KG1 (cell line): ENCODE results near the gene FNTB.
"Not testable (repeated sequence)": the region's sequence is repeated elsewhere in the genome, so short reads cannot be mapped to it uniquely, and the experiment has no call there.

Experiments
- DNase-seq: peaks from one replicate; lab custom pipeline; 2025; lab: John Stamatoyannopoulos, UW

Gene FNTB

DNA sequence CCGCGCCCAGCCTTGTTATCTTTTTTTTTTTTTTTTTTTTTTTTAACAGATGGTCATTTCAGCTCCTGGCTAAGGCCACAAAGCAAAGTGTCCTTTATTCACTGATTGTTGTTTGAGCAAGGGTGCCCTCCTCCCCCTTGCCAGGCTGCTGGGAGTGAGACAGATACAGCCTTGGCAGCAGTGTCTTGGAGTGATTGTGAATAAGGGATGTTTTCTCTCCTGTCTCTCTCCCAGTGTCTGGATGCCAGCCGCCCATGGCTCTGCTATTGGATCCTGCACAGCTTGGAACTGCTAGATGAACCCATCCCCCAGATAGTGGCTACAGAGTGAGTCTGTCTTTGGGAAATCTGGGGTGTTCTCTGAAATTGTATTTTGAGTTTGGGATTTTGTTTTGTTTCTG, 28.7 kb downstream of the FNTB start:
- no peak for DNase-seq

DNA sequence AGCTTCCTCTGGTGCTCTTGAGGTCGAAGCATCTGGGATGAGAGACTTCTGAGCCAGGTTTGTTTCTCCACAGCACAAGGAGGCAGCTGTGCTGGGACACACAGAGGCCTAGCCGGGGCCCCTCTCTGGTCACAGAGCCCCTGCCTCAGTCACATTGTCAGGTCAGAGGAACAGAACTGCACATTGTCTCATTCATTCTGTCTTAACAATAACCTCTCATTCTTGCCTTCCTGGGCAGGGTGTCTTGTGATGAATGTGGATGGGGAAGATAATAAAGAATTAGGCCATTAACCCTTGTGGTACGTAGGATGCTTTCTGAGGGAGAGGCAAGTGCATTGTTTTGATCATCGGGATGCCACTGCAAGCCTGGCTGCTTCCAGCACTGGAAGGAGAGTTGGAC, 29.8 kb downstream of the FNTB start:
- no peak for DNase-seq

DNA sequence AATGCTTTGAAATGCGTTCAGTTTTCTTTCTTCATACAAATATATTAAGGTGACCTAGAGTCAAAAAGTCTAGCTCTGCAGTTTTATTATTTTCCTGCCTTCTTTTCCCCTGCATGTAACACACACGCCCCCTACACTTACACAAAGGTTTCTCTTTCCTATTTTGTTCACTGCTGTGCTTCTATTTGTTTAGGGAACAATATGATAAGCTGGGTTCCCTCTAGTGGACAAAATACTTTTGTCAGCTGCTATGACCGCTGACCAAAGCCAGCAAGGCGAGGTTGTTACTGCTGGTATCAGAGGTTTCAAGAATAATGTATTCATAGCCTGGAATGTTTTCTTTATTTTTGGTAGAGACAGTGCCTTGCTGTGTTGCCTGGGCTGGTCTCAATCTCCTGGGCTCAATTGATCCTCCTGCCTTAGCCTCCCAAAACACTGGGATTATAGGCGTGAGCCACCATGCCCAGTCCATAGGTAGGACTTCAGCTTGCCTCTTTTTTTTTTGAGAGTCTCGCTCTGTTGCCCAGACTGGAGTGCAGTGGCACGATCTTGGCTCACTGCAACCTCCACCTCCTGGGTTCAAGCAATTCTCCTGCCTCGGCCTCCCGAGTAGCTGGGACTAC, 33.4 kb downstream of the FNTB start:
- no peak for DNase-seq

DNA sequence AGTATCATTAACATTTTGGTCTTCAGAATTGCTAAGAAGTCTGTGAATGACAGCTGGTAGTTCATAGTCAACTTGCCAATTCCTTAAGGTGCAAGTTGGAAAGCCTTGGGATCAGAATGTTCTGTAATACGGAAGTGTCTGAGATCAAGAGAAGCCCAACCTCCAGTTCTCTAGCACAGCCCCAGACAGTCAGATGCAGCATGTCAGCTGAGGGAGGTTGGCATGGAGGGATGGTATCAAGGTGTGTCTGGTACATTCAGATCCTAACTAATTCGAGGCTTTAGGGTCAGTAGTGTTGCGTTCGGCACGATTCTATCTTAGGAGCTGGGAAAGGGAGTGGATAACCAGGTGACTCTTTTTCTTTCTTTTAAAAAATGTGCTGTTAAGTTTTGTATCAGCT, 38.3 kb downstream of the FNTB start:
- no peak for DNase-seq

DNA sequence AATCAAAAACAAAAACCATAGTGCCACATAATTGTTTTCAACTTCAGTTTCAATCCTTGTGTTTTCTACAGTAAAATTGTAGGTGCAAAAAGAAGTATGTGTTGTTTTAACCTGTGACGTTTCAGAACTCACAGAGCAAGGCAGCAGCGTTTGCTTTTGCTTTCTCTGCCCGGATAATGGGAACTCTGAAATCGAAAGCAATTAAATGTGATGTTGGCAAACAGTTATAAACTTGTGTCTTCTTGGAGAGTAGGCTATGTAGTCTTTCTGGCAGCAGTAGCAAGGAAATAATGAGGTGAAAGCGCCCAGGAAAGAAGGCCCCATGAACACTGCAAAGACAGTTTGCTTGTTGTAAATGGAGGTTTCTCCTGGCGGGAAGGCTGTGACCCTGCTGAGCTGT, 39.1 kb downstream of the FNTB start:
- no peak for DNase-seq

DNA sequence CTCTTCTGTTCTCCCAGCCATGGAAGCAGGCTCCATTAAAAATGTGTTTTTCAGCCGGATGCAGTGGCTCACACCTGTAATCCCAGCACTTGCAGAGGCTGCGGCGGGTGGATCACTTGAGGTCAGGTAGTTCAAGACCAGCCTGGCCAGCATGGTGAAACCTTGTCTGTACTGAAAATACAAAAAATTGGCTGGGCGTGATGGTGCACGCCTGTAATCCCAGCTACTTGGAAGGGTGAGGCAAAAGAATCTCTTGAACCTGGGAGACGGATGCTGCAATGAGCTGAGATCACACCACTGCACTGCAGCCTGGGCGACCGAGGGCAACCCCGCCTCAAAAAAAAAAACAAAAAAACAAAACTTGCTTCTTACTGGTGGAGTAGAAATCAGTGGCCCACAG, 39.8 kb downstream of the FNTB start:
- no peak for DNase-seq

DNA sequence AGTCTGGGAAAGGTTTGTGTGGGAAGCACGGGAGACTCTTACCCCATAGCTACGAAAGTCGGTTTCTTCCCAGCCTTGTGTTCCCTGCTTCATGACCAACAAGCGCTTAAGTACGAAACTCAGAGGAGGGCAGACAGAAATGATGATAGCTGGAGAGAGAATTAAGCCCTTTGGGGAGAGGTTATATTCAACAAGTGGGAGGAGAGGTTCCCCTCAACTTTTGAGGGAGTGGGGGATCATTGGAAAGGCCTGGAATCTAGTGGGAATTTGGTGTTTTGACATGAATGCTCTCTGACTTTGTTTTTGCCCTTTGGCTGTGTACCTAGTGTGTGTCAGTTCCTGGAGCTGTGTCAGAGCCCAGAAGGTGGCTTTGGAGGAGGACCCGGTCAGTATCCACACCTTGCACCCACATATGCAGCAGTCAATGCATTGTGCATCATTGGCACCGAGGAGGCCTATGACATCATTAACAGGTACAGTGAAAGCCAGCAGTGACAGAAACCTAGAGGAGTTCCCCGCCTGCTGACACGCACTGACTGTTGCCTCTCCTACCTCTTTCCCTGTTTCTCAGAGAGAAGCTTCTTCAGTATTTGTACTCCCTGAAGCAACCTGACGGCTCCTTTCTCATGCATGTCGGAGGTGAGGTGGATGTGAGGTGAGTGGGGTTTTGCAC, 40.6 kb downstream of the FNTB start:
- DNase-seq: no peak

DNA sequence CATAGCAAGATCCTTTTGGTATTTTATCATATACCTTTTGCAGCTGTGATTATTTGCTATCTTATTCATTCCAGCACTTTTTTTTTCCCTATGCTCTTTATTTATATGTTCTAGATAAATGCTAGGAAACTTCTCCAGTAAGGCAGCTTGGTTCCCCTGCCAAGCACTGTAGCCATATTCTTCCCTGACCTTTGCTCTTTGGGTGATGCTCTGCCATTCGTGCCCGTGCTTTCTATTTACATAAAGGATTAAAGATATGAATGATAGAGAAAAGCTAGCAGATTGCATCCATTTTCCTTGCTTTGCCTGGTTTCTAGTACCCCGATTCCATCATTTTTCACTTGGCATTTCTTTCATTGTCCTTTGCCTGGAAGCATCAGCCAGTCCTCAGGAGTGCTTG, 42.2 kb downstream of the FNTB start:
- DNase-seq: no peak

DNA sequence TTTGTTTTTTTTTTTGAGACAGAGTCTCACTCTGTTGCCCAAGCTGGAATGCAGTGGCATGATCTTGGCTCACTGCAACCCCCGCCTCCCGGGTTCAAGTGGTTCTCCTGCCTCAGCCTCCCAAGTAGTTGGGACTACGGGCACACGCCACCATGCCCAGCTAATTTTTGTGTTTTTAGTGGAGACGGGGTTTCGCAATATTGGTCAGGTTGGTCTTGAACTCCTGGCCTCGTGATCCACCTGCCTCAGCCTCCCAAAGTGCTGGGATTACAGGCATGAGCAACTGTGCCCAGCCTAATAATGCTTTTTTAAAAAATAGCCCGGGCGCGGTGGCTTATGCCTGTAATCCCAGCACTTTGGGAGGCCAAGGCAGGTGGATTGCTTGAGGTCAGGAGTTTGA, 44.6 kb downstream of the FNTB start:
- not testable (repeated sequence) for DNase-seq

DNA sequence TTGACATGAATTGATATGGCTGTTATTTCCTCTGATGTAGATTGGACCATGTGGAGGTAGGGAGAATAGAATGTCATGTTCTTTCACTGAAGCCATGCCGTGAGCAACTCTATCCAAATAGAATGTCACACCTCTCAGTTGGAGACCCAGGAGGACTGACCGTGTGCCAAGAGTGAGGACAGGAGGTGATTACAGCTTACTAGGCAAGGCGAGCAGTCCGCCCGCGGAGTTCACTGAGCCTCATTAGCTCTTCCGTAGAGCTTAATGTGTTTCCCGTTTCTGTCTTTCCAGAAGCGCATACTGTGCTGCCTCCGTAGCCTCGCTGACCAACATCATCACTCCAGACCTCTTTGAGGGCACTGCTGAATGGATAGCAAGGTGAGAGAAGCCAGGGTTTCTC, 45.6 kb downstream of the FNTB start:
- DNase-seq: no peak

DNA sequence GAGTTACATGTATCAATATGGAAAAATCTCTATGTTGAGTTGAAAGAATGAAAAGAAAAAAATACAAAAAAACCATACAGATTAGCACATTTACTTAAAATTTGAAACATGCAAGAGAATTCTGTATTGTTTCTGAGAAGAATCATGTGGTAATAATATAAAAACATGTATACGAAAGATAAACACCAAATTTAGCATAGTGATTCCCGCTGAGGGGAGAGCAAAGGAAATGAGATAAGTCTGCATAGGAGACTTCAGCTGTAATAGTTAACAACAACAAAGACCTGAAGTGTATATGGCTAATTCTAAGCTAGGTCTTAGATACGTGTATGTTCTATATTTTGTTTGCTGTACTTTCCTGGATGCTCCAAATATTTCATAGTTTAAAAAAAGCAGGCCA, 46.5 kb downstream of the FNTB start:
- no peak for DNase-seq

DNA sequence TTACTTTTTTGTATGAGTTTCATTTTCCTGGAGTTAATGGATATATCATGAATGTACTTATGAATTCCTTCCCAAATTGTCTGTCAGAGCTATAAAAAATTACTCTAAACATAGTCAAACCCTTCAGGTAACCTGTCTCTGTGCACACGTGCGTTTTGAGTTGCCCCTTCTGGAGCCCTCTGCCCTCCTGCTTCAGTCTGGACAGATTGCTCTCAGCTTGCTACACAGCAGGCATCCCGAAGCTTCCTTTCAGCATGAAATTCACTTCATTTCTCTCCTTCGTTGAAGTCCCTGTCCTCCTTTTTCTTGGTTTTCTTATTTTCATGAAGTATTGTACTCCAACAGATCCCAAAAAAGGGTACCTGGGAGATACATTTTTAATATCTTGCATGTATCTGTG, 47.3 kb downstream of the FNTB start:
- DNase-seq: no peak

DNA sequence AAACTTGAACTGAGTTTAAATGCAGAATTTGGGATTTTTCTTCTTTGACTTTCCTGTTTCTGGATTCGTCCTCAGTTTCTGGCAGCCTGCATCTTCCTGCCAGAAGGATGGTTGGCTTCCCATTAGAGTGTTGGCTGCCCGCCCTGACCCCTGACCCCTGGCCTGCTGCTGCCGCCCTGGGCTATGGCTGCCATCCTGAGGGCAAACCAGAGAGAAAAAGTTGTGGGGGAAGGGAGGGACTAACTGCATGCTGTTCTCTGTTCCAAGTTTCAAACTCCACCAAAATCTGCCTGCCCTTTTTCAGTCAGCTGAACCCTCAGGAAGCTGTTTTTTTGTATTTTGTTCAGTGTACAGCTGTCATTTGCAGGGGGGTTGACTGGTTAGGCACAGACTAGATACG, 48.4 kb downstream of the FNTB start:
- DNase-seq: no peak

DNA sequence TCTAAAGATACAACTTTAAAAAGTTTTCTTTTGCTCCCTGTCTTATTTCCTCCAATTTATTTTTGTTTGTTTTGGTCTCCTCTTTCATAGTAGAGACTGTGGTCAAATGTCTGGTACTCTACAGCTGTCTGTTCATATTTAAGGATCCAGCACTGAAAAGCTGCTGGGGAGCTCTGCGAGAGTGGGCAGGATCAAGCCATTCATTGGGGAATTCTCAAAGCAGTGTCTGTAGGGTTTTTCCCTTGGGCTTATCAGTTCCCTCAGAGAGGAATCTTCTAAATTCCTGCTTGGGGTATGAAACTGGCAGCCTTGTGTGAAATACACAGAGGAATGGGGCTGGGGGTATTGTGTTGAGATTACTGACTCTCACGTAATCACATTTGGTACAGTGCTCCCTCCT, 52.3 kb downstream of the FNTB start:
- DNase-seq: no peak

DNA sequence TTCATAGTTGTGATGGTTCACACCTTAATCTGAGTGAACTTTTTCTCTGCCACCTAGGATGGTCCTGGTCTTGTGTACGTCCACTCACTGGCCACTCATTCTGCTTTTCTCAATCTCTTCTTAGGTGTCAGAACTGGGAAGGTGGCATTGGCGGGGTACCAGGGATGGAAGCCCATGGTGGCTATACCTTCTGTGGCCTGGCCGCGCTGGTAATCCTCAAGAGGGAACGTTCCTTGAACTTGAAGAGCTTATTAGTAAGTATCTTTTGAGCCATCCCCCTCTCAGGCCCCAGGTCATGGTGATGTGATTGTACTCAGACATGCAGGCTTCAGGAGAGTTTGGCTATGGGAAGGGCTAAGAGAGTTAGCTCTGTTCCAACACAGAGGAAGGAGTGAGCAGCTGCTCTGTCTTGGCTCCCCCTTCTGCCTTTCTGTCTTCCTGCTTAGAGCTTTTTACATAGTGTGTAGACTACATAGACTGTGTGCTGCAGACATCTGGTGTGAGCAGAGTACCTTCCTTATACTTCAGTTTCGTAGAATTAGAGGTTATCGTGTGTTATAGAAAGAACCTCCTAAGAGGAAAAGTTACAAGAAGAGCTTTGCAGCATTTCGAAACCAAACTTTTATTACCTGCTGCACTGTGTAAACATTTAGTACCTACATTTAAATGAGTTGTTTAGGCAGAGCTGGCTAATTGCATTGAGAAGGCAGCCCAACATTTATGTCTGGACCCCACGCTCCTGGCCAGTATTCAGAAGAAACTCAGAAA, 54.2 kb downstream of the FNTB start:
- DNase-seq: no peak

DNA sequence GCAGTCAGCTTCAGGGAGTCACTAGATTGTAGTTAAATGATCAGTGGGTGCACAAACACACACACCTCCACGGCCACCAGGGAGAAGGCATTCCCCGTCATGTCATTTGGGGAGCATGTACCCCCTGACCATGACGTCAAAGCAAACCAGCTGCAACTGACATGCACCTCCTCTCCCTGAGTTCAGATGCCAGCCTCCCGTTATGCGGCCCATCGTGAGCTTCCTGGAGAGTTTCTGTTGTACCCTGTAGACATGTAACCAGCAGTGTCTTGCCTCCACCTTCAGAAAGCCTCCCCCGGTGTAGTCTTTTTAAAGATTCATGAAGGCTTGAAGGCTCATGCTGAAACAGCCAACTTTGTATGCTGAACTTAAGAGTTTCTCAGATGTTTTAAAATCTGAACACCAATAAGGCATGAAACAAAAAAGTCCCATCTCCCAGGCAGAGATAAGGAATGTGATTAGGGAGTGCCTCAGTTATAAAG, 54.8 kb downstream of the FNTB start:
- no peak for DNase-seq

DNA sequence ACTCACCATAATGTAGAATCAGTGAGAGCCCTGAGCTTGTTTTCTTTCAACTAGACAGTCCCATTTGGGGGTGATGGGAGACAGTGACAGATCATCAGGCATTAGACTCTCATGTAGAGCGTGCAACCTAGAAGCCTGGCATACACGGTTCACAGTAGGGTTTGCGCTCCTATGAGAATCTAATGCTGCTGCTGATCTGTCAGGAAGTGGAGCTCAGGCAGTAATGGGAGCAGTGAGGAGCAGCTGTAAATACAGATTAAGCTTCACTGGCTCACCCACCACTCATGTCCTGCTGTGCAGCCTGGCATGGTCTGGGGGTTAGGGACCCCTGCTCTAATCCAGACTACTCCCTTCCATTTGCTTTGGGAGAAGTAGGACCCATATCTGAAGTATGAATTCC, 55.6 kb downstream of the FNTB start:
- no peak for DNase-seq

DNA sequence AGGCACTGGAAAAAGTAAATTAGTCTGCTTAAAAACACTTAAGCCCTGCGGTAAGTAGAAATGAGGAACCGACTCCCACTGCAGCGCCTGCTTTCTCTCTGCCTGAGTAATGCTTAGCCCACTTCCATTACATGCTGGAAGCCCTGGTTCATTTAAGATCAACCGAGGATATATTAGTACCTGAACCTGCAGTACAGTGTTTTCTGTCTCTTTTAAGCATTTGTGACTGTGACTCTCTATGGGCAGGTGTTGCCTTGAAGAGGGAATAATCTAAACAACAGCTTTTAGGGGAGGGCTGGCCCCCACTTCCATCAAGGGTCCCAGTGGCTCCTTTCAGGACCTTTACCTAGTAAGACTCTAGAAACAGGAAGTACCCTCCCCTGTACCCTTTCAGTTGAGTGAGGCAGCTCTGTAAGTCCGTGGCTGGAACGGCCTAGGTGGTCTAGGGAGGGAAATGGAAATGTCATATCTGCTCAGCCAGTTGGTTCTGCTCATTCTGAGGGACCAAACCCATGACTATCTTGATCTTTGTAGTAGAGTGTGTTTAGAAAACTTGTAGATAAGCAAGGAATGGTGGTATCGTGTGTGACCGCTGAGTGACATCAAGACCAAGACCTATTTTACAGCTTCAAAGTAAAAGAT, 56.2 kb downstream of the FNTB start:
- DNase-seq: peak; percentile 83

DNA sequence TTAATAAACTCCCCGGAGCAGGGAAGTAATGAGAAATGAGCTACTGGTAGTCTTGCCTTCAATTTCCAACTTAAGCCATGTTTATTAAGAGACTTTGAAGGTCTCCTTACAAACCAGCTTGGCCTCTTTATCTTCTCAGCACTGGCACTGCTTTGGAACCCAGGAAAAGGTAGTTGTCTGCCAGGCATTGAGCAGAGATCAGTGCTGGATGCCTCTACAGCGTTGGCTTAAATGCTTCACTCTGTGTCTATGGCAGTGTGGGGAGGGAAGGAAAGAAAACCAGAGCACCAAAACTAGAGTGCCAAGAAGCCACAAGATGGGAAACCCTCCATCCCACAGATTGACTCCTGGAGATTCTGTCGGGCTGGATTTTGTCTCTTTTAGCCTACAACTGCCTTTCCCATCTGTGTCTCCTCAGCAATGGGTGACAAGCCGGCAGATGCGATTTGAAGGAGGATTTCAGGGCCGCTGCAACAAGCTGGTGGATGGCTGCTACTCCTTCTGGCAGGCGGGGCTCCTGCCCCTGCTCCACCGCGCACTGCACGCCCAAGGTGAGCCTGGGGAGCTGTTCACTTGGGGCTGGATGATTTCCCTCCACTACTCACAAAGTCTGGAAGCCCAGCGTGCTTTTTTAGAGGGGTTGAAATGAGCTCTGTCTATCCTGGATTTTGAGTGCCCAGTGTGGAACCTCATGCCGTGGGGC, 57.3 kb downstream of the FNTB start:
- DNase-seq: peak; percentile 51

DNA sequence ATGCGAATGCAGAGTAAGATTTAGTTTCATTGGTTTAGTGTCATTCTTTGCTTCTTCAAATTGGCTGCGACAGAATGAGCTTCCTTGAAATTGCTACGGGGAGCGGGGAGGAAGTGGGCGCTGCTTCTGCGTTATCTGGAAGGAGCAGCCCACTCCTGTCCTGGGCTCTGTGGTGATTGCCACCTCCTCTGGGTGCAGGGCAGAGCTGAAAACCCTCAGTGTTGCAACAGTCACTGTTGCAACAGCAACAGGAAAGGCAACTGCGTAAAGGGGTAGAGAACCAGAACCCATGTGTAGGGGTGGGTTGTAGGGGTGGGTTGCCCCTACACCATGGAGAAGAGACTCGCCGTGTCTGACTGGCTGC, 57.9 kb downstream of the FNTB start:
- DNase-seq: peak; percentile 51

DNA sequence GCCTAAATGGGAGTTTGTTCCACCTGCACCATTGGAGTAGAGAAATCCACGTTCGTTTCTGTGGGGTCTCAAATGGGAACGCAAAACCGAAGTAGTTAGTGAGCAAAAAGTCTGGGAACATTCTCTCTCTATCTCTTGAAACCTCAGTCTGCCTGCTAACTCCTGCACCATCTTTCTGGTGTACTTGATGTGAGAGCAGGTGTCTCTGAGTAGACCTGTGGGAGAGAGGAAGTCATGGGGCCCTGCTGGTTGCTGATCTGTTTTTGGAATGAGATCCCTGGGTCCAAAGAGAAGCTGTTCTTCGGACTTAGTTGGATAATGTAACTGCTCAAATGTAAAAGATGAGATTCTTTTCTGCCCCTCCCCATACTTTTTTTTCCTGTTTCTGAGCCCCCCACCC, 58.3 kb downstream of the FNTB start:
- no peak for DNase-seq

DNA sequence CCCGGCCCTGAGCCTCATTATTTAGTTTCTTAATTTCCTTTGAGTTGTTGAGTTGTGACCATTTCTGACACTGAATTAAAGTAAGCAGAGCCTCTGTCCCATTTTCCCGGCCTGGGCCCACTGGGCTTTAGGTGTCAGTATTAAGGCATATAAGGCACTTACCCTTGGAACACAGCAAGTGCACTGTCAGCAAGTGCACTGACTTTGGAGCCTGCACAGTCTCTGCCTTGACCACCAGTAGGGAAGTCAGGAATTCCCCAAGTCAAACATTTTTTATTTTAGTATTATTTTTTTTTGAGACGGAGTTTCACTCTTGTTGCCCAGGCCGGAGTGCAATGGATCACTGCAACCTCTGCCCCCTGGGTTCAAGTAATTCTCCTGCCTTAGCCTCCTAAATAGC, 59.0 kb downstream of the FNTB start:
- no peak for DNase-seq
